ENCODE measurements around the gene CCDC172.

The CCDC172 gene

GRCh38 chr10:116421815-116422214 is 97.6 kb downstream of the CCDC172 start:
- FAIRE-seq (no peak), DNase-seq (ENCODE audit: extremely low spot score, insufficient read length, low read depth) (no peak)

DNA sequence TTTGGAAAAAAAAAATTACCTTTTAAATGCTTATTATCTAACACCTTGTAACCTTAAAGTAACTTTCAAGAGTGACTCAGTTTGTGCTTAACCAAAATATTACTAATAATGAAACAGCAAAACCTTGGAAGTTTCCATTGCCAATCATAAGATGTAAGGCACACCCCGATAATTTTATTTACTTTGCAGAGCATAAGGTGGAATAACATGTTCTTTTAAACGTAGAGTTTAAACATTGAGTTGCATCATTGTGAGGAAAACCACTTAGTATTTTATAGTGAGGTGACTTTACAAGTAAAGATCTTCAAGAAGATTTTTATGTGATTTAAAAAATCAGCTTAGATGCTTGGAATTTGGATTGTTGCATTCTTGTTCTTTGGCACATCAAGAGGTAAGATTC is 103.4 kb downstream of the CCDC172 start, which contains the start of gene PNLIPRP3:
Gene PNLIPRP3 (plus strand): TSS at position 177 of the 400 bp plus-strand sequence. CDS start 166 bp downstream, at position 343.
- FAIRE-seq (no peak), DNase-seq (ENCODE audit: extremely low spot score, insufficient read length, low read depth) (no peak)

DNA sequence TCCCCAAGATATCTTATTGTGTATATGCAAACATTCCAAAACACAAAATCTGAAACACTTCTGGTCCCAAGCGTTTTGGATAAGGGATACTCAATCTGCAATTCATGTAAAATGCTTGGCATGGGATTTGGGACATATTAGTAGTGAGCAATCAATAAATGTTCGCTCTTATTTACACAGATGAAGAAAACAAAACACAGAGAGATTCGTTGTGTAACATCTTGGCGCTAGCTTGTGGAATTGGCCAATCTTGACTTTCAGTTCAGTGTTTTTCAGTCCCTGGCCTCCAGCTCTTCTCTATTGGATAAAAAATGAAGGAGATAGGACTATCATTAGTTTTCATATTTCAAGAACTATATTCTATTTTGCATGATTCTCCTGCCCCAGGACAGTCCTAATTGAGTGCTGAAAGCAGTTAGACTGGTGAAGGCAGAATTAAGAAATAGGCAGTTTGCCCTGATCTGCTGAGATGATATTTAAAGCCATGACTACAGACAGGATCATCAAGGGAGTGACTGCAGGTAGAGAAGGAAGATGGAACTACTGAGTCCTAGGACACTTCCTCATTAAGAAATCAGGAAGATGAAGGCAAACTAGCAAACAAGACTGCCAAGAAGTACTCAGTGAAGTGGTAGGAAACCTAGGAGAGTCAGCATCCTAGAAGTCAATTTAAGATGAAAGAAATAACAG is 105.2 kb downstream of the CCDC172 start:
- FAIRE-seq (no peak), DNase-seq (ENCODE audit: extremely low spot score, insufficient read length, low read depth) (no peak)
